ENCODE data around the gene TGIF2. TPM values are rescaled to one million over a fixed set of nuclear protein-coding genes. Genes with fewer than 3 reads are reported as not detected.

Gene TGIF2
- total RNA-seq, 1 donor: 10.9 TPM

DNA sequence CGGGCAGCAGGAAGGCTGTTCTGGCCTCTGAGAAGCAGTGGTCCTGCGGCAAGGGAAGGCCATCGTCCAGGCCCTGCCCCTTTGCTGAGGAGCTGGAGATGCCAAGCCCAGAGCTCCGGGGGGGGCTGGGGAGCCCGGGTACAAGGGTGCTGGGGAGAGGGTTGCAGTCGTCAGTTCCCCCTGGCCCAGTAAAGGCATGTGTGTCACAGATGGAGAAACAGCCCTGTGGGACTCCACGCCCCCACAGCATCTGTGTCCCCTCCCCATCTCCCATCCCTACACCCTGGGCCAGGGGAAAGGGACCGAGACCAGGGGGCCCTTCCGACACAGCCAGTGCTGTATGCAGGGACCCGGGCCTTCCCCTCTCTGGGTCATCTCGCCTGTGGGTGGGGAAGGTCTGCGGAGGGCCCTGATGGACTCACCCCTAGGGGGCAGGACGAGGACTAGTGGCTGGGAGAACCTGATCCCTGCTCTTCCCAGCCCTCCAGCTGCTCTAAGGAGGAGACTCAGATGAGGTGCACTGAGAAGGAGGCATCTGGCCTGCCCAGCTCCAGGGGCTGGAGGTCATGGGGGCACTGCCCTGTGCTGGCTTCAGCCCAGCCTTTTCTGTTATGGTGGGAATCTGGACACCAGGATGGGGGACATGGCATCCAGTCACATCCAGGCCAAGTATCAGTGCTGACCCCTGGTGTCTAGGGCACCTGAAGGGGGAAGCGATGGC lies 31.5 kb upstream of the TGIF2 start:
- Histone ChIP-seq H4K20me1 (ENCODE audit: insufficient read depth, low read length) (peaks cover 45% of the 10 kb centered on the region), H3K4me2 (ENCODE audit: insufficient read depth, low read length) (peak overlapping the region; percentile 94), H3K36me3 (ENCODE audit: insufficient read depth, low read length) (peaks cover 26% of the 10 kb centered on the region), H3K79me2 (ENCODE audit: insufficient read depth, low read length) (peaks cover 50% of the 10 kb centered on the region), H2AFZ (ENCODE audit: low read length) (no peak overlapping the region), H3K4me1 (ENCODE audit: insufficient read depth, low read length) (peaks cover 42% of the 10 kb centered on the region), H3K4me3 (ENCODE audit: insufficient read depth, low read length) (peak overlapping the region; percentile 99), H3K27me3 (ENCODE audit: insufficient read depth, low read length) (no peaks in the 10 kb centered on the region), H3K9me3 (ENCODE audit: low read depth, low read length) (no peaks in the 10 kb centered on the region), H3K27ac (ENCODE audit: low read depth, low read length) (peak overlapping the region; percentile 86)
- TF ChIP-seq, protein P1, sequence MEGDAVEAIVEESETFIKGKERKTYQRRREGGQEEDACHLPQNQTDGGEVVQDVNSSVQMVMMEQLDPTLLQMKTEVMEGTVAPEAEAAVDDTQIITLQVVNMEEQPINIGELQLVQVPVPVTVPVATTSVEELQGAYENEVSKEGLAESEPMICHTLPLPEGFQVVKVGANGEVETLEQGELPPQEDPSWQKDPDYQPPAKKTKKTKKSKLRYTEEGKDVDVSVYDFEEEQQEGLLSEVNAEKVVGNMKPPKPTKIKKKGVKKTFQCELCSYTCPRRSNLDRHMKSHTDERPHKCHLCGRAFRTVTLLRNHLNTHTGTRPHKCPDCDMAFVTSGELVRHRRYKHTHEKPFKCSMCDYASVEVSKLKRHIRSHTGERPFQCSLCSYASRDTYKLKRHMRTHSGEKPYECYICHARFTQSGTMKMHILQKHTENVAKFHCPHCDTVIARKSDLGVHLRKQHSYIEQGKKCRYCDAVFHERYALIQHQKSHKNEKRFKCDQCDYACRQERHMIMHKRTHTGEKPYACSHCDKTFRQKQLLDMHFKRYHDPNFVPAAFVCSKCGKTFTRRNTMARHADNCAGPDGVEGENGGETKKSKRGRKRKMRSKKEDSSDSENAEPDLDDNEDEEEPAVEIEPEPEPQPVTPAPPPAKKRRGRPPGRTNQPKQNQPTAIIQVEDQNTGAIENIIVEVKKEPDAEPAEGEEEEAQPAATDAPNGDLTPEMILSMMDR (IDR thresholded peaks at IDR 0.05; ENCODE audit: extremely low read depth, low read depth, low read length): peak; percentile 74
- peak; percentile 96 for DNase-seq (ENCODE audit: insufficient read length, low spot score, missing footprints)

GRCh38 chr20:36542516-36543183 lies 30.7 kb upstream of the TGIF2 start:
- H3K4me3 ChIP-seq (ENCODE audit: insufficient read depth, low read length): peak overlapping the region; percentile 99
- TF ChIP-seq, protein P1 (IDR thresholded peaks at IDR 0.05; ENCODE audit: extremely low read depth, low read depth, low read length): no peak
- no peaks in the 10 kb centered on the region for H3K9me3 ChIP-seq (ENCODE audit: low read depth, low read length)
- DNase-seq (ENCODE audit: insufficient read length, low spot score, missing footprints): no peak
- peaks cover 52% of the 10 kb centered on the region for H4K20me1 ChIP-seq (ENCODE audit: insufficient read depth, low read length)
- peaks cover 33% of the 10 kb centered on the region for H3K36me3 ChIP-seq (ENCODE audit: insufficient read depth, low read length)
- no peaks in the 10 kb centered on the region for H3K27me3 ChIP-seq (ENCODE audit: insufficient read depth, low read length)
- H2AFZ ChIP-seq (ENCODE audit: low read length): no peak overlapping the region
- peak overlapping the region; percentile 94 for H3K4me2 ChIP-seq (ENCODE audit: insufficient read depth, low read length)
- H3K27ac ChIP-seq (ENCODE audit: low read depth, low read length): peak overlapping the region; percentile 86
- peaks cover 42% of the 10 kb centered on the region for H3K4me1 ChIP-seq (ENCODE audit: insufficient read depth, low read length)
- peaks cover 55% of the 10 kb centered on the region for H3K79me2 ChIP-seq (ENCODE audit: insufficient read depth, low read length)

GRCh38 chr20:36543184-36544133 lies 29.9 kb upstream of the TGIF2 start:
- H3K27me3 ChIP-seq (ENCODE audit: insufficient read depth, low read length): no peaks in the 10 kb centered on the region
- H3K4me2 ChIP-seq (ENCODE audit: insufficient read depth, low read length): peak overlapping the region; percentile 94
- no peak overlapping the region for H2AFZ ChIP-seq (ENCODE audit: low read length)
- peaks cover 60% of the 10 kb centered on the region for H4K20me1 ChIP-seq (ENCODE audit: insufficient read depth, low read length)
- H3K4me1 ChIP-seq (ENCODE audit: insufficient read depth, low read length): peaks cover 37% of the 10 kb centered on the region
- peaks cover 41% of the 10 kb centered on the region for H3K36me3 ChIP-seq (ENCODE audit: insufficient read depth, low read length)
- H3K79me2 ChIP-seq (ENCODE audit: insufficient read depth, low read length): peaks cover 57% of the 10 kb centered on the region
- no peaks in the 10 kb centered on the region for H3K9me3 ChIP-seq (ENCODE audit: low read depth, low read length)
- H3K4me3 ChIP-seq (ENCODE audit: insufficient read depth, low read length): peak overlapping the region; percentile 99
- DNase-seq (ENCODE audit: insufficient read length, low spot score, missing footprints): peak; percentile 98
- TF ChIP-seq, protein P1 (IDR thresholded peaks at IDR 0.05; ENCODE audit: extremely low read depth, low read depth, low read length): no peak
- H3K27ac ChIP-seq (ENCODE audit: low read depth, low read length): peak overlapping the region; percentile 86
